Loucy (cell line): ENCODE measurements around the gene PTP4A1.

Experiments
- H2AFZ ChIP-seq: fragments of 200-600 bp; sonication (generic); 2 replicates; pipeline ENCODE4 v1.6.0; 2016; ENCODE audit warnings: antibody characterized with exemption, mild to moderate bottlenecking, low read length, moderate library complexity
- H3F3A ChIP-seq: fragments of 200-600 bp; 2 replicates; pipeline ENCODE4 v1.6.0; 2016; ENCODE audit warnings: antibody characterized with exemption, low read depth, mild to moderate bottlenecking
- H3K27me3 ChIP-seq: fragments of 200-600 bp; sonication (generic); 2 replicates; pipeline ENCODE4 v1.6.1; 2014; ENCODE audit warnings: low read length, mild to moderate bottlenecking; ENCODE audit not compliant: insufficient read depth, poor library complexity, severe bottlenecking
- H3K36me3 ChIP-seq: fragments of 200-600 bp; sonication (generic); 2 replicates; pipeline ENCODE4 v1.6.1; 2016; ENCODE audit warnings: low read length; ENCODE audit not compliant: insufficient read depth
- H3K4me1 ChIP-seq: fragments of 200-600 bp; sonication (generic); 2 replicates; pipeline ENCODE4 v1.5.1; 2014; ENCODE audit warnings: low read length, mild to moderate bottlenecking; ENCODE audit not compliant: insufficient read depth, poor library complexity, severe bottlenecking
- H3K4me2 ChIP-seq: fragments of 200-600 bp; sonication (generic); 2 replicates; pipeline ENCODE4 v1.6.0; 2014; ENCODE audit warnings: antibody characterized with exemption, low read length, low read depth, mild to moderate bottlenecking; ENCODE audit not compliant: poor library complexity, severe bottlenecking
- H3K4me3 ChIP-seq: fragments of 200-600 bp; sonication (generic); 2 replicates; pipeline ENCODE4 v1.5.1; 2014; ENCODE audit warnings: low read length, mild to moderate bottlenecking, mixed read lengths; ENCODE audit not compliant: poor library complexity, severe bottlenecking
- H3K79me2 ChIP-seq: fragments of 200-600 bp; sonication (generic); 2 replicates; pipeline ENCODE4 v1.6.1; 2014; ENCODE audit warnings: low read length; ENCODE audit not compliant: insufficient read depth
- H3K9ac ChIP-seq: fragments of 200-600 bp; sonication (generic); 2 replicates; pipeline ENCODE4 v1.6.0; 2014; ENCODE audit warnings: mild to moderate bottlenecking, low read depth, low read length, moderate library complexity; ENCODE audit not compliant: poor library complexity, severe bottlenecking
- H3K9me2 ChIP-seq: fragments of 200-600 bp; sonication (generic); replicated peaks from 2 replicates; pipeline ENCODE4 v1.6.1; 2016; ENCODE audit warnings: low read depth, low read length, mixed read lengths
- H3K9me3 ChIP-seq: fragments of 200-600 bp; sonication (generic); 2 replicates; pipeline ENCODE4 v1.6.1; 2014; ENCODE audit warnings: mild to moderate bottlenecking, antibody characterized with exemption, low read length, low read depth; ENCODE audit not compliant: insufficient read depth
- H4K20me1 ChIP-seq: fragments of 200-600 bp; sonication (generic); 2 replicates; pipeline ENCODE4 v1.6.0; 2014; ENCODE audit warnings: antibody characterized with exemption, low read length, mild to moderate bottlenecking; ENCODE audit not compliant: insufficient read depth, poor library complexity, severe bottlenecking
- EZH2phosphoT487 ChIP-seq: fragments of 200-600 bp; IDR thresholded peaks from 2 replicates; pipeline ENCODE4 v1.6.1; 2018; ENCODE audit warnings: antibody characterized with exemption, mild to moderate bottlenecking, moderate library complexity, borderline replicate concordance
- TF ChIP-seq, protein P1 (sequence below): fragments of 200-600 bp; sonication (generic); conservative IDR thresholded peaks from 2 replicates; pipeline ENCODE4 v1.5.1; 2014; ENCODE audit warnings: mild to moderate bottlenecking, antibody characterized with exemption, low read length

PTP4A1 gene

DNA sequence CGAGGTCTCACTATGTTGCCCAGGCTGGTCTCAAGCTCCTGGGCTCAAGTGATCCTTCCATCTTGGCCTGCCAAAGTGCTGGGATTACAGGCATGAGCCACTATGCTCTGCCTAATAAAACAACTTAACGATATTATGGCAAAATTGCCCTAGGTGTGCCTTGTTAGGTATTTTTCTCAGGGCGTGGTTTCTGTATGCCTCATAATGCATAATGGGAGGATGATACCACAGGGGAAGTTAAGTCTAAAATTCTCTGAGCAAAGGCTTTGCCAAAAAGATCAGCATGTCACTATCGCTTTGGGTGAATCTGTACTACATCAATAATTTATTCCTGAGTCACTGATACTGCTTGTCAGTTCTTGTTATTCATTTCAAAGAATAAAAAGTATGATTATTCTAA lies 15.9 kb upstream of the PTP4A1 start:
- Histone ChIP-seq H3K27me3 (no peaks in the 10 kb centered on the region), H3K4me1 (no peaks in the 10 kb centered on the region), H3K4me3 (no peak overlapping the region), H3K79me2 (no peaks in the 10 kb centered on the region), H3F3A (no peaks in the 10 kb centered on the region), H3K9me3 (no peaks in the 10 kb centered on the region), H3K4me2 (no peak overlapping the region), H3K9me2 (no peaks in the 10 kb centered on the region), H3K9ac (no peak overlapping the region), H2AFZ (no peak overlapping the region), H4K20me1 (no peaks in the 10 kb centered on the region), H3K36me3 (no peaks in the 10 kb centered on the region)
- no peak for TF ChIP-seq EZH2phosphoT487
- TF ChIP-seq, protein P1, sequence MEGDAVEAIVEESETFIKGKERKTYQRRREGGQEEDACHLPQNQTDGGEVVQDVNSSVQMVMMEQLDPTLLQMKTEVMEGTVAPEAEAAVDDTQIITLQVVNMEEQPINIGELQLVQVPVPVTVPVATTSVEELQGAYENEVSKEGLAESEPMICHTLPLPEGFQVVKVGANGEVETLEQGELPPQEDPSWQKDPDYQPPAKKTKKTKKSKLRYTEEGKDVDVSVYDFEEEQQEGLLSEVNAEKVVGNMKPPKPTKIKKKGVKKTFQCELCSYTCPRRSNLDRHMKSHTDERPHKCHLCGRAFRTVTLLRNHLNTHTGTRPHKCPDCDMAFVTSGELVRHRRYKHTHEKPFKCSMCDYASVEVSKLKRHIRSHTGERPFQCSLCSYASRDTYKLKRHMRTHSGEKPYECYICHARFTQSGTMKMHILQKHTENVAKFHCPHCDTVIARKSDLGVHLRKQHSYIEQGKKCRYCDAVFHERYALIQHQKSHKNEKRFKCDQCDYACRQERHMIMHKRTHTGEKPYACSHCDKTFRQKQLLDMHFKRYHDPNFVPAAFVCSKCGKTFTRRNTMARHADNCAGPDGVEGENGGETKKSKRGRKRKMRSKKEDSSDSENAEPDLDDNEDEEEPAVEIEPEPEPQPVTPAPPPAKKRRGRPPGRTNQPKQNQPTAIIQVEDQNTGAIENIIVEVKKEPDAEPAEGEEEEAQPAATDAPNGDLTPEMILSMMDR, result no peak

DNA sequence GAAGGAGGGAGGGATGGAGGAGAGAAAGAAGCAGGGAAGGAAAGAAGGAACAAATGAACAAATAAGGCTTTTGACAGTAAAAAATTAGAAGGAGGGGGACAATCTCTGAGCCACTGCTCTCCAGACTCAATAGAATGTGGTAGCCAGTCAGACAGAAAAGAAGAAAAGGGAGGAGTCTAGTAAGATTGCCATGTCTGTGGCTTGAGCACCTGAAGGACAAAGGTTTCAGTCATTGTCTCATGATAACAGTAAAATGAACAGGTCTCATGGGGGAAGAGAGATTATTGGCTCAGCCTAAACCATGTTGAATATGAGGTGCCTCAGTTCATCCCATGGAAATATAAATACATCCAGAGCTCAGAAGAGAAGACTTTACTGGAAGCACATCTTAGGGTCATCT lies 14.0 kb upstream of the PTP4A1 start:
- no peak overlapping the region for H3K4me2 ChIP-seq
- no peak for TF ChIP-seq EZH2phosphoT487
- TF ChIP-seq, protein P1, result no peak
- no peaks in the 10 kb centered on the region for H3K9me2 ChIP-seq
- H3K79me2 ChIP-seq, result no peaks in the 10 kb centered on the region
- no peaks in the 10 kb centered on the region for H3K36me3 ChIP-seq
- no peaks in the 10 kb centered on the region for H3K27me3 ChIP-seq
- no peak overlapping the region for H2AFZ ChIP-seq
- no peaks in the 10 kb centered on the region for H3K4me1 ChIP-seq
- H3K9ac ChIP-seq, result no peak overlapping the region
- no peaks in the 10 kb centered on the region for H4K20me1 ChIP-seq
- no peak overlapping the region for H3K4me3 ChIP-seq
- no peaks in the 10 kb centered on the region for H3K9me3 ChIP-seq
- no peaks in the 10 kb centered on the region for H3F3A ChIP-seq

DNA sequence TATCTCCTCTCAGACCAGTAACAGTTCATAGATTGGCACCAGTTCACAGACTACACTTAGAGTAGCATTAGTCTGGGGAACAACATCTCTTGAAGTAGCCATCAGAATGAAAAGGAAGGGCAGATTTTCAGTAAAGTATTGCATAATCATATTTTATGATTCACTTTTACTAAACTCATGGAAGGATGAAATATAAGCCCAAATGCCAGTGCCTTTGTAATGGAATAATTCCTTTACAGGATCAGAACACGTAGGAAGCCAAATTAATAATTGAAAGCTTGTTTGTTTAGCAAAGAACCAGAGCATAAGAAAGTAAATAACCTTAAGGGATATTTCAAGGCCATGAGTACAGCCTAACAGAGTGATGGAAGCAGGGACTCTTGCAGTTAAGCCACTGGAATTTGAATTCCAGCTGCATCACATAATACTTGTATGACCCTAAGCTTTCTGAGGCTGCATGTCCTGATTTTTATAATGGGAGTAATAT lies 11.4 kb upstream of the PTP4A1 start:
- no peak overlapping the region for H3K4me2 ChIP-seq
- no peak overlapping the region for H2AFZ ChIP-seq
- H3K9me3 ChIP-seq, result no peaks in the 10 kb centered on the region
- no peaks in the 10 kb centered on the region for H3K27me3 ChIP-seq
- H3K9me2 ChIP-seq, result no peaks in the 10 kb centered on the region
- no peak overlapping the region for H3K9ac ChIP-seq
- no peak for TF ChIP-seq EZH2phosphoT487
- TF ChIP-seq, protein P1, result no peak
- no peaks in the 10 kb centered on the region for H3K79me2 ChIP-seq
- H4K20me1 ChIP-seq, result no peaks in the 10 kb centered on the region
- no peaks in the 10 kb centered on the region for H3F3A ChIP-seq
- H3K36me3 ChIP-seq, result no peaks in the 10 kb centered on the region
- H3K4me1 ChIP-seq, result no peaks in the 10 kb centered on the region
- H3K4me3 ChIP-seq, result no peak overlapping the region
